ENCODE measurements around the gene DZIP3. TPM values are rescaled to one million over a fixed set of nuclear protein-coding genes. Genes with fewer than 3 reads are reported as not detected.

The DZIP3 gene
- total and polyA plus RNA-seq, 10 of the 15 experiments (the other 5 are each of a cell fraction or from before 2014, with no cell fraction given): 4.3 to 15.6 (median 9.2) TPM

DNA sequence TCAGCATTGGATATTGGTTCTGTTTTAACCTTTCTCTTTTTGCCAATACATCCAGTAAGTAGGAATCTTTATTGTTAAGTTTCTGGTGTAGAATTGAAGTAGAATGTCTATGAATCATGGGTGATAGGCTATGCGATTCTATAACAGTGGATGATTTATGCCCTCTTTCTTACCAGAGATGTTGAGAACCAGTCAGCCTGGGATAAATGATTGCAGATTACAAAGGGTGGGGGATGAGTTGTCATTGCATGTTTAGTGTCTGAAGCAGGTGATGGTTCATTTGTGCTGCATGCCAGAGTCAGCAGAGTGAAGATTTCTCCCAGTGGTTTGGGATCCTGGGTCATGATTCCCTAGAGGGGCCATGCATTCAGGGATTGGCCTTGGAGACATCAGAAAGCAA, 153.4 kb downstream of the DZIP3 start (continued):
- no peak for TF ChIP-seq CEBPB (IDR thresholded peaks at IDR 0.05; ENCODE audit: borderline replicate concordance in 1 of 2, low read depth in 2 of 2, low read length in 2 of 2)
- TF ChIP-seq, protein P1, sequence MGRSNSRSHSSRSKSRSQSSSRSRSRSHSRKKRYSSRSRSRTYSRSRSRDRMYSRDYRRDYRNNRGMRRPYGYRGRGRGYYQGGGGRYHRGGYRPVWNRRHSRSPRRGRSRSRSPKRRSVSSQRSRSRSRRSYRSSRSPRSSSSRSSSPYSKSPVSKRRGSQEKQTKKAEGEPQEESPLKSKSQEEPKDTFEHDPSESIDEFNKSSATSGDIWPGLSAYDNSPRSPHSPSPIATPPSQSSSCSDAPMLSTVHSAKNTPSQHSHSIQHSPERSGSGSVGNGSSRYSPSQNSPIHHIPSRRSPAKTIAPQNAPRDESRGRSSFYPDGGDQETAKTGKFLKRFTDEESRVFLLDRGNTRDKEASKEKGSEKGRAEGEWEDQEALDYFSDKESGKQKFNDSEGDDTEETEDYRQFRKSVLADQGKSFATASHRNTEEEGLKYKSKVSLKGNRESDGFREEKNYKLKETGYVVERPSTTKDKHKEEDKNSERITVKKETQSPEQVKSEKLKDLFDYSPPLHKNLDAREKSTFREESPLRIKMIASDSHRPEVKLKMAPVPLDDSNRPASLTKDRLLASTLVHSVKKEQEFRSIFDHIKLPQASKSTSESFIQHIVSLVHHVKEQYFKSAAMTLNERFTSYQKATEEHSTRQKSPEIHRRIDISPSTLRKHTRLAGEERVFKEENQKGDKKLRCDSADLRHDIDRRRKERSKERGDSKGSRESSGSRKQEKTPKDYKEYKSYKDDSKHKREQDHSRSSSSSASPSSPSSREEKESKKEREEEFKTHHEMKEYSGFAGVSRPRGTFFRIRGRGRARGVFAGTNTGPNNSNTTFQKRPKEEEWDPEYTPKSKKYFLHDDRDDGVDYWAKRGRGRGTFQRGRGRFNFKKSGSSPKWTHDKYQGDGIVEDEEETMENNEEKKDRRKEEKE (IDR thresholded peaks at IDR 0.05): no peak
- TF ChIP-seq, protein P2, sequence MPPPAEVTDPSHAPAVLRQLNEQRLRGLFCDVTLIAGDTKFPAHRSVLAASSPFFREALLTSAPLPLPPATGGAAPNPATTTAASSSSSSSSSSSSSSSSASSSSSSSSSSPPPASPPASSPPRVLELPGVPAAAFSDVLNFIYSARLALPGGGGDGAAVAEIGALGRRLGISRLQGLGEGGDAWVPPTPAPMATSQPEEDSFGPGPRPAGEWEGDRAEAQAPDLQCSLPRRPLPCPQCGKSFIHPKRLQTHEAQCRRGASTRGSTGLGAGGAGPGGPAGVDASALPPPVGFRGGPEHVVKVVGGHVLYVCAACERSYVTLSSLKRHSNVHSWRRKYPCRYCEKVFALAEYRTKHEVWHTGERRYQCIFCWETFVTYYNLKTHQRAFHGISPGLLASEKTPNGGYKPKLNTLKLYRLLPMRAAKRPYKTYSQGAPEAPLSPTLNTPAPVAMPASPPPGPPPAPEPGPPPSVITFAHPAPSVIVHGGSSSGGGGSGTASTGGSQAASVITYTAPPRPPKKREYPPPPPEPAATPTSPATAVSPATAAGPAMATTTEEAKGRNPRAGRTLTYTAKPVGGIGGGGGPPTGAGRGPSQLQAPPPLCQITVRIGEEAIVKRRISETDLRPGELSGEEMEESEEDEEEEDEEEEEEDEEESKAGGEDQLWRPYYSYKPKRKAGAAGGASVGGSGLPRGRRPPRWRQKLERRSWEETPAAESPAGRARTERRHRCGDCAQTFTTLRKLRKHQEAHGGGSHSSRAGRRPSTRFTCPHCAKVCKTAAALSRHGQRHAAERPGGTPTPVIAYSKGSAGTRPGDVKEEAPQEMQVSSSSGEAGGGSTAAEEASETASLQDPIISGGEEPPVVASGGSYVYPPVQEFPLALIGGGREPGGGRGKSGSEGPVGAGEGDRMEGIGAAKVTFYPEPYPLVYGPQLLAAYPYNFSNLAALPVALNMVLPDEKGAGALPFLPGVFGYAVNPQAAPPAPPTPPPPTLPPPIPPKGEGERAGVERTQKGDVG (CRISPR knock-in tag; IDR thresholded peaks at IDR 0.05): no peak

Small RNA genes lying within 50 kb of the gene (small RNA-seq; reads per million reads assigned to genes)
- gene AC092185.1: not detected
- not detected for gene RF00156

Other genes starting within 250 kb of the DZIP3 start
- 0.06 and 0.16 TPM in 2 replicates for gene MYH15, start 79.1 kb upstream of the DZIP3 start, total RNA-seq (2014; rRNA removed)
- gene MYH15, start 79.1 kb upstream of the DZIP3 start, total RNA-seq (2014; rRNA removed; fragmentation: Illumina TruSeq; extraction: Trizol): 0.09 and 0.13 TPM in 2 replicates
- gene MYH15, start 79.1 kb upstream of the DZIP3 start, total RNA-seq (2021): 0.05 and 0.13 TPM in 2 replicates
- gene MYH15, start 79.1 kb upstream of the DZIP3 start, polyA plus RNA-seq (2011; rRNA removed): 0.27 and 0.40 TPM in 2 replicates
- 0.07 and 0.13 TPM in 2 replicates for gene MYH15, start 79.1 kb upstream of the DZIP3 start, polyA plus RNA-seq (2014; fragmentation: Illumina TruSeq; extraction: Trizol)
- under 1 TPM; 0.06 to 0.09 TPM for gene MYH15, start 79.1 kb upstream of the DZIP3 start, polyA plus RNA-seq (2014; fragmentation: Nextera tagmentation; extraction: Ambion mirVana)
- gene MYH15, start 79.1 kb upstream of the DZIP3 start, polyA plus RNA-seq (2014; rRNA removed): 0.05 and 0.13 TPM in 2 replicates
- gene MYH15, start 79.1 kb upstream of the DZIP3 start, polyA plus RNA-seq (2016; fragmentation: Nextera tagmentation; extraction: Ambion mirVana): under 1 TPM in 1 of 2 experiments, not detected in 1; 0.12 TPM
- gene CIP2A, start 284 bp upstream of the DZIP3 start, total RNA-seq (2014; rRNA removed): 28.6 and 37.2 TPM in 2 replicates
- 26.2 and 32.3 TPM in 2 replicates for gene CIP2A, start 284 bp upstream of the DZIP3 start, total RNA-seq (2014; rRNA removed; fragmentation: Illumina TruSeq; extraction: Trizol)
- gene CIP2A, start 284 bp upstream of the DZIP3 start, total RNA-seq (2021): 25.8 and 26.6 TPM in 2 replicates
- 28.7 and 39.5 TPM in 2 replicates for gene CIP2A, start 284 bp upstream of the DZIP3 start, polyA plus RNA-seq (2011; rRNA removed)
- 29.7 and 33.9 TPM in 2 replicates for gene CIP2A, start 284 bp upstream of the DZIP3 start, polyA plus RNA-seq (2014; fragmentation: Illumina TruSeq; extraction: Trizol)
- 10 to 100 TPM; 12.5 to 18.8 TPM for gene CIP2A, start 284 bp upstream of the DZIP3 start, polyA plus RNA-seq (2014; fragmentation: Nextera tagmentation; extraction: Ambion mirVana)
- gene CIP2A, start 284 bp upstream of the DZIP3 start, polyA plus RNA-seq (2014; rRNA removed): 14.9 and 28.2 TPM in 2 replicates
- 10 to 100 TPM; 25.2 to 26.4 TPM for gene CIP2A, start 284 bp upstream of the DZIP3 start, polyA plus RNA-seq (2016; fragmentation: Nextera tagmentation; extraction: Ambion mirVana)
- gene RETNLB, start 167.7 kb downstream of the DZIP3 start, total RNA-seq (2014; rRNA removed): not detected in 2 replicates
- not detected in 2 replicates for gene RETNLB, start 167.7 kb downstream of the DZIP3 start, total RNA-seq (2014; rRNA removed; fragmentation: Illumina TruSeq; extraction: Trizol)
- not detected in 2 replicates for gene RETNLB, start 167.7 kb downstream of the DZIP3 start, total RNA-seq (2021)
- gene RETNLB, start 167.7 kb downstream of the DZIP3 start, polyA plus RNA-seq (2011; rRNA removed): not detected in 2 replicates
- not detected in 2 replicates for gene RETNLB, start 167.7 kb downstream of the DZIP3 start, polyA plus RNA-seq (2014; fragmentation: Illumina TruSeq; extraction: Trizol)
- not detected for gene RETNLB, start 167.7 kb downstream of the DZIP3 start, polyA plus RNA-seq (2014; fragmentation: Nextera tagmentation; extraction: Ambion mirVana)
- gene RETNLB, start 167.7 kb downstream of the DZIP3 start, polyA plus RNA-seq (2014; rRNA removed): not detected in 2 replicates
- not detected for gene RETNLB, start 167.7 kb downstream of the DZIP3 start, polyA plus RNA-seq (2016; fragmentation: Nextera tagmentation; extraction: Ambion mirVana)
- gene TRAT1, start 233.1 kb downstream of the DZIP3 start, total RNA-seq (2014; rRNA removed): not detected in 2 replicates
- gene TRAT1, start 233.1 kb downstream of the DZIP3 start, total RNA-seq (2014; rRNA removed; fragmentation: Illumina TruSeq; extraction: Trizol): 0.13 and 0.23 TPM in 2 replicates
- gene TRAT1, start 233.1 kb downstream of the DZIP3 start, total RNA-seq (2021): 0.18 and 0.56 TPM in 2 replicates
- 1.5 and 2.4 TPM in 2 replicates for gene TRAT1, start 233.1 kb downstream of the DZIP3 start, polyA plus RNA-seq (2011; rRNA removed)
- 0.13 and 0.25 TPM in 2 replicates for gene TRAT1, start 233.1 kb downstream of the DZIP3 start, polyA plus RNA-seq (2014; fragmentation: Illumina TruSeq; extraction: Trizol)
- gene TRAT1, start 233.1 kb downstream of the DZIP3 start, polyA plus RNA-seq (2014; fragmentation: Nextera tagmentation; extraction: Ambion mirVana): under 1 TPM; 0.11 to 0.22 TPM
- 0.18 TPM in 1 of 2 replicates, not detected in the other for gene TRAT1, start 233.1 kb downstream of the DZIP3 start, polyA plus RNA-seq (2014; rRNA removed)
- gene TRAT1, start 233.1 kb downstream of the DZIP3 start, polyA plus RNA-seq (2016; fragmentation: Nextera tagmentation; extraction: Ambion mirVana): under 1 TPM in 1 of 2 experiments, not detected in 1; 0.26 TPM